A673 (cell line): ENCODE data around the gene ATF6. TPM values are rescaled to one million over a fixed set of nuclear protein-coding genes. Genes with fewer than 3 reads are reported as not detected.

Experiments used
- BruUV-seq: library from RNA; stranded (reverse); fragments of 400-500 nt; replicated peaks from 2 replicates; lab custom pipeline; 2021; lab: Mats Ljungman, UMichigan
- CTCF ChIA-PET: fragments of 300-600 bp; sonication (Branson Sonifier 250); formaldehyde crosslinking; loops from one replicate; lab custom pipeline; 2022; ENCODE audit warnings: antibody characterized with exemption; lab: Charles Lee
- POLR2A ChIA-PET: fragments of 300-600 bp; sonication (Branson Sonifier 250); formaldehyde crosslinking; loops from one replicate; lab custom pipeline; 2022; ENCODE audit warnings: antibody characterized with exemption; ENCODE audit not compliant: low non-redundant PET; lab: Charles Lee
- DNase-seq: peaks from one replicate; pipeline ENCODE4 v3.0.0-alpha.2; 2015; ENCODE audit warnings: low spot score
- H3K27ac ChIP-seq: fragments of 200-600 bp; sonication (generic); 2 replicates; pipeline ENCODE4 v1.5.1; 2016; ENCODE audit warnings: mixed run types, low read depth, mild to moderate bottlenecking, mixed read lengths, antibody characterized with exemption, low read length; ENCODE audit not compliant: poor library complexity, severe bottlenecking
- H3K27me3 ChIP-seq: fragments of 200-600 bp; sonication (generic); replicated peaks from 2 replicates; pipeline ENCODE4 v1.6.1; 2017; ENCODE audit warnings: mixed run types, low read depth, mild to moderate bottlenecking, mixed read lengths, antibody characterized with exemption, low read length; ENCODE audit not compliant: insufficient read depth, poor library complexity
- H3K36me3 ChIP-seq: fragments of 200-600 bp; sonication (generic); 2 replicates; pipeline ENCODE4 v1.6.1; 2016; ENCODE audit warnings: mixed run types, mild to moderate bottlenecking, mixed read lengths, antibody characterized with exemption, low read length; ENCODE audit not compliant: insufficient read depth, poor library complexity, severe bottlenecking
- H3K4me1 ChIP-seq: fragments of 200-600 bp; sonication (generic); 2 replicates; pipeline ENCODE4 v1.6.1; 2017; ENCODE audit warnings: mixed run types, mild to moderate bottlenecking, mixed read lengths, antibody characterized with exemption, low read length; ENCODE audit not compliant: insufficient read depth, poor library complexity, severe bottlenecking
- H3K4me3 ChIP-seq: fragments of 200-600 bp; sonication (generic); 2 replicates; pipeline ENCODE4 v1.5.1; 2016; ENCODE audit warnings: low read depth, mixed run types, mild to moderate bottlenecking, mixed read lengths, low read length; ENCODE audit not compliant: poor library complexity, severe bottlenecking
- H3K9me3 ChIP-seq: fragments of 200-600 bp; sonication (generic); 2 replicates; pipeline ENCODE4 v1.6.1; 2016; ENCODE audit warnings: mixed run types, low read depth, mild to moderate bottlenecking, mixed read lengths, antibody characterized with exemption, low read length; ENCODE audit not compliant: poor library complexity, severe bottlenecking
- EZH2 ChIP-seq: fragments of 200-600 bp; sonication (generic); IDR thresholded peaks from 2 replicates; pipeline ENCODE4 v1.6.1; 2017; ENCODE audit warnings: borderline replicate concordance, low read depth, mild to moderate bottlenecking, mixed read lengths, antibody characterized with exemption, low read length; ENCODE audit not compliant: poor library complexity, severe bottlenecking
- intact Hi-C: fragments of 100-400 bp; cut with micrococcal nuclease; formaldehyde crosslinking; loops from one replicate; pipeline ENCODE4 v1.10.0; 2022; ENCODE audit not compliant: unreplicated experiment
- total RNA-seq: library from RNA; stranded (reverse); gene quantifications from 2 replicates; pipeline ENCODE4 v1.2.3, GENCODE V29; 2021
- TF ChIP-seq, protein P1 (sequence below): fragments of 300-800, 200-600 bp; sonication (generic); conservative IDR thresholded peaks from 2 replicates; pipeline ENCODE4 v1.5.1; 2017; ENCODE audit warnings: low read depth, mild to moderate bottlenecking, antibody characterized with exemption, low read length, moderate library complexity, mixed read lengths

ATF6 gene
- total RNA-seq, 1 experiment from 2014 or later, result 21.8 TPM

DNA sequence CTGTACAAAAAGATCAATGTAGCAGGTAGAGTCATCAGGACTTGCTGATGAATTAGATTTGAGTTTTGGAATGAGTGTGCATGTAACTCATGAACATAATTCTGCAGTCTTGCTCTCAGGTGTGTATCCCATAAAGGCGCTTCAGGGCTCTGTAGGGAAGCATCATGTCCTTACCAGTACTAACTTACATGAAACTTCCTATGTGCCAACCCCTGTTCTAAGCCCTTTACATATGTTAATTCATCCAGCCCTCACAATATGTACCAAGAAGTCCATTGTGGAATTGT is 46.9 kb upstream of the ATF6 start:
- no TSS peak for BruUV-seq
- DNase-seq, result no peak
- TF ChIP-seq EZH2, result no peak
- TF ChIP-seq, protein P1, sequence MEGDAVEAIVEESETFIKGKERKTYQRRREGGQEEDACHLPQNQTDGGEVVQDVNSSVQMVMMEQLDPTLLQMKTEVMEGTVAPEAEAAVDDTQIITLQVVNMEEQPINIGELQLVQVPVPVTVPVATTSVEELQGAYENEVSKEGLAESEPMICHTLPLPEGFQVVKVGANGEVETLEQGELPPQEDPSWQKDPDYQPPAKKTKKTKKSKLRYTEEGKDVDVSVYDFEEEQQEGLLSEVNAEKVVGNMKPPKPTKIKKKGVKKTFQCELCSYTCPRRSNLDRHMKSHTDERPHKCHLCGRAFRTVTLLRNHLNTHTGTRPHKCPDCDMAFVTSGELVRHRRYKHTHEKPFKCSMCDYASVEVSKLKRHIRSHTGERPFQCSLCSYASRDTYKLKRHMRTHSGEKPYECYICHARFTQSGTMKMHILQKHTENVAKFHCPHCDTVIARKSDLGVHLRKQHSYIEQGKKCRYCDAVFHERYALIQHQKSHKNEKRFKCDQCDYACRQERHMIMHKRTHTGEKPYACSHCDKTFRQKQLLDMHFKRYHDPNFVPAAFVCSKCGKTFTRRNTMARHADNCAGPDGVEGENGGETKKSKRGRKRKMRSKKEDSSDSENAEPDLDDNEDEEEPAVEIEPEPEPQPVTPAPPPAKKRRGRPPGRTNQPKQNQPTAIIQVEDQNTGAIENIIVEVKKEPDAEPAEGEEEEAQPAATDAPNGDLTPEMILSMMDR, result no peak
- Histone ChIP-seq H3K36me3 (no peaks in the 10 kb centered on the region), H3K27me3 (no peaks in the 10 kb centered on the region), H3K4me3 (no peak overlapping the region), H3K4me1 (no peaks in the 10 kb centered on the region), H3K9me3 (no peaks in the 10 kb centered on the region), H3K27ac (no peak overlapping the region)
- intact Hi-C loops, result no loop called here
- ChIA-PET CTCF (no interaction called here), POLR2A (no interaction called here)

DNA sequence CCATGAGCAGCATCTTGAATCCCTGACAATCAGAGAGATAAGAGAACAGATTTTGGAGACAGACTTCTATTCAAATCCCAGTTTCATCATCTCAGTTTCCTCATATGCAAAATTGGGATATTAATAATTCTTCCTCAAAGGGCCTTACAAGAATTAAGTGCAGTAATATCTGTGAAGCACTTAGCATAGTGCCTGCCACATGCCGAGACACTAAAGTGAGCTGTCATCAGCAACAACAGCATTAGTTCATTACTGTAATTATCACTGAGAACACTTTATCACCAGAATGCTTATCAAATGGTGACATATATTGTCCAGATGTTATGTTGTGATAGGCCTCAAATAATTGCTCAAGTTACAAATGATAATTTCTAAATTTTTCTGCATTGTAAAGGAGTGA is 45.7 kb upstream of the ATF6 start:
- H3K36me3 ChIP-seq, result no peaks in the 10 kb centered on the region
- ChIA-PET CTCF (no interaction called here), POLR2A (no interaction called here)
- no peaks in the 10 kb centered on the region for H3K27me3 ChIP-seq
- intact Hi-C loops, result loop anchor here (5.0 kb wide), 1 partner anchor 33 kb away; no protein-coding TSS in a partner anchor
- no peak for DNase-seq
- BruUV-seq, result no TSS peak
- TF ChIP-seq, protein P1, result no peak
- TF ChIP-seq EZH2, result no peak
- H3K4me1 ChIP-seq, result no peaks in the 10 kb centered on the region
- no peaks in the 10 kb centered on the region for H3K9me3 ChIP-seq
- no peak overlapping the region for H3K27ac ChIP-seq
- no peak overlapping the region for H3K4me3 ChIP-seq

DNA sequence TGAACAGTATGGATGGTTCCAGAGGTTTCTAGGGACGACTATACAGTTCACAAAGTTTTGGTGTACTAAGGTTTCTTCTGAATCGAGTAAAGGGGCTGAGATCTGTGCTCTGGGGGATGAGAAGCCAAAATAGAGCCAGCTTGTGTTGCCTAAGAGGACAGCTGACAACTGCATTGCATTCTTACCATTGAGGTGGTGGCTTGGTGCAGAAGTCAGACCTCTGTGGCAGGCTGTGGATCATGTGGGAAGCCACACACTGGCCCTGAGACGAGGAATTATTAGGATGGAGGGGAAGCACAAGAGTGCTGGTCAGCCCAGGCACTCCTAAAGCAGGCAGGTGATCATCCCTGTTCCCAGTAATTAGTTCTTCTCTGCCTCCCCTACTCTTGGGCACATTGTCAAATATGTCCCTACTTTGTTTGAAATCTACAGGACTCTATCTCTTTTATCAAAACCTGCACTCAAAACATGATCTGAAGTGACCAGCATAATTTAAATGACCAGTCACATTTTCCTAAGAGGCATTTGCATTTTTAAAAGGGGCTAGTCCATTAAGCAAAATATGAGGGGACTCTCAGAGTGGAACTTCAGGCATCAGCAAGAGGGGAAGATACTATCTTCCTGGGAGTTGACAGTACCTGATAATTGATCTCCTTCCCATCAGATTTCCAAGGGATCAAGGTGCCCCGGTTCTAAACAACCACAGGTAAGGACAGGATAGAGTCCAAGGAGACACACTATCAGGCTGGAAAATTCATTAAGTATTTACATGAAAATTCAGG is 45.0 kb upstream of the ATF6 start, which contains the start of gene FCRLB:
Gene FCRLB, plus strand, starts transcription at position 589 of the 782 bp plus-strand sequence. CDS start 1,129 bp downstream, outside the sequence.
- CTCF ChIA-PET, result no interaction called here
- no peaks in the 10 kb centered on the region for H3K4me1 ChIP-seq
- no peak for DNase-seq
- no peaks in the 10 kb centered on the region for H3K27me3 ChIP-seq
- TF ChIP-seq, protein P1, result no peak
- no peak for TF ChIP-seq EZH2
- POLR2A ChIA-PET, result no interaction called here
- no peak within 1 kb of the TSS for H3K4me3 ChIP-seq
- H3K27ac ChIP-seq, result no peak within 1 kb of the TSS
- H3K9me3 ChIP-seq, result no peaks in the 10 kb centered on the region
- no peaks in the 10 kb centered on the region for H3K36me3 ChIP-seq
- intact Hi-C loops, result loop anchor here (5.0 kb wide), 1 partner anchor 34 kb away; no protein-coding TSS in a partner anchor
- no TSS peak for BruUV-seq
